SU-DHL-6 (cell line): ENCODE measurements around the gene PDZD2.

Source experiments
- EZH2phosphoT487 ChIP-seq: fragments of 200-600 bp; sonication (generic), shearing (Covaris generic); conservative IDR thresholded peaks from 2 replicates; pipeline ENCODE4 v1.6.1; 2018; ENCODE audit warnings: mild to moderate bottlenecking, antibody characterized with exemption, low read length, moderate library complexity, mixed read lengths
- TF ChIP-seq, protein P1 (sequence below): fragments of 200-600 bp; sonication (generic); IDR thresholded peaks from one replicate; pipeline ENCODE4 v1.5.1; 2017; ENCODE audit warnings: antibody characterized with exemption, mild to moderate bottlenecking, low read length, moderate library complexity; ENCODE audit not compliant: insufficient read depth, poor library complexity, severe bottlenecking

DNA sequence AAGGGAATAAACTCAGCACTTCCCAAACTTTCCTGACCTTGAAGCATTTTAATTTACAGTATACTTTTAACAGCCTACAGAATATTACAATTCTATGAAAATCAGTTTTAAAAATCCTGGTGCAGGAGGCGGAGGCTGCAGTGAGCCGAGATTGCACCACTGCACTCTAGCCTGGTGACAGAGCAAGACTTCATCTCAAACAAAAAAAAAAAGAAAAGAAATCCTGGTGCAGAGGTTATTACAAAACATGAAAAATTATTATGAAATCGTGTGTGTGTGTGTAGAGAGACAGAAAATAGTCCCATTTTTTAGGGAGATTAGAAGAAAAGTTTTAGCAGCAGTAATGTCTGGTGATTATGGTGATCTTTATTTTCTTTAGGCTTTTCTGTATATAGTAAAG lies 508.3 kb downstream of the PDZD2 start:
- TF ChIP-seq, protein P1, sequence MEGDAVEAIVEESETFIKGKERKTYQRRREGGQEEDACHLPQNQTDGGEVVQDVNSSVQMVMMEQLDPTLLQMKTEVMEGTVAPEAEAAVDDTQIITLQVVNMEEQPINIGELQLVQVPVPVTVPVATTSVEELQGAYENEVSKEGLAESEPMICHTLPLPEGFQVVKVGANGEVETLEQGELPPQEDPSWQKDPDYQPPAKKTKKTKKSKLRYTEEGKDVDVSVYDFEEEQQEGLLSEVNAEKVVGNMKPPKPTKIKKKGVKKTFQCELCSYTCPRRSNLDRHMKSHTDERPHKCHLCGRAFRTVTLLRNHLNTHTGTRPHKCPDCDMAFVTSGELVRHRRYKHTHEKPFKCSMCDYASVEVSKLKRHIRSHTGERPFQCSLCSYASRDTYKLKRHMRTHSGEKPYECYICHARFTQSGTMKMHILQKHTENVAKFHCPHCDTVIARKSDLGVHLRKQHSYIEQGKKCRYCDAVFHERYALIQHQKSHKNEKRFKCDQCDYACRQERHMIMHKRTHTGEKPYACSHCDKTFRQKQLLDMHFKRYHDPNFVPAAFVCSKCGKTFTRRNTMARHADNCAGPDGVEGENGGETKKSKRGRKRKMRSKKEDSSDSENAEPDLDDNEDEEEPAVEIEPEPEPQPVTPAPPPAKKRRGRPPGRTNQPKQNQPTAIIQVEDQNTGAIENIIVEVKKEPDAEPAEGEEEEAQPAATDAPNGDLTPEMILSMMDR, result no peak
- TF ChIP-seq EZH2phosphoT487, result no peak
